Loucy (cell line): ENCODE results near the gene VAV3.
A peak's percentile ranks its signal among the peaks of the same experiment; 100 is the strongest.

ENCODE experiments used
- H2AFZ ChIP-seq: fragments of 200-600 bp; sonication (generic); 2 replicates; pipeline ENCODE4 v1.6.0; 2016; ENCODE audit warnings: antibody characterized with exemption, mild to moderate bottlenecking, low read length, moderate library complexity
- H3F3A ChIP-seq: fragments of 200-600 bp; 2 replicates; pipeline ENCODE4 v1.6.0; 2016; ENCODE audit warnings: antibody characterized with exemption, low read depth, mild to moderate bottlenecking
- H3K27me3 ChIP-seq: fragments of 200-600 bp; sonication (generic); 2 replicates; pipeline ENCODE4 v1.6.1; 2014; ENCODE audit warnings: low read length, mild to moderate bottlenecking; ENCODE audit not compliant: insufficient read depth, poor library complexity, severe bottlenecking
- H3K36me3 ChIP-seq: fragments of 200-600 bp; sonication (generic); 2 replicates; pipeline ENCODE4 v1.6.1; 2016; ENCODE audit warnings: low read length; ENCODE audit not compliant: insufficient read depth
- H3K4me1 ChIP-seq: fragments of 200-600 bp; sonication (generic); 2 replicates; pipeline ENCODE4 v1.5.1; 2014; ENCODE audit warnings: low read length, mild to moderate bottlenecking; ENCODE audit not compliant: insufficient read depth, poor library complexity, severe bottlenecking
- H3K4me2 ChIP-seq: fragments of 200-600 bp; sonication (generic); 2 replicates; pipeline ENCODE4 v1.6.0; 2014; ENCODE audit warnings: antibody characterized with exemption, low read length, low read depth, mild to moderate bottlenecking; ENCODE audit not compliant: poor library complexity, severe bottlenecking
- H3K4me3 ChIP-seq: fragments of 200-600 bp; sonication (generic); 2 replicates; pipeline ENCODE4 v1.5.1; 2014; ENCODE audit warnings: low read length, mild to moderate bottlenecking, mixed read lengths; ENCODE audit not compliant: poor library complexity, severe bottlenecking
- H3K79me2 ChIP-seq: fragments of 200-600 bp; sonication (generic); 2 replicates; pipeline ENCODE4 v1.6.1; 2014; ENCODE audit warnings: low read length; ENCODE audit not compliant: insufficient read depth
- H3K9ac ChIP-seq: fragments of 200-600 bp; sonication (generic); 2 replicates; pipeline ENCODE4 v1.6.0; 2014; ENCODE audit warnings: mild to moderate bottlenecking, low read depth, low read length, moderate library complexity; ENCODE audit not compliant: poor library complexity, severe bottlenecking
- H3K9me2 ChIP-seq: fragments of 200-600 bp; sonication (generic); replicated peaks from 2 replicates; pipeline ENCODE4 v1.6.1; 2016; ENCODE audit warnings: low read depth, low read length, mixed read lengths
- H3K9me3 ChIP-seq: fragments of 200-600 bp; sonication (generic); 2 replicates; pipeline ENCODE4 v1.6.1; 2014; ENCODE audit warnings: mild to moderate bottlenecking, antibody characterized with exemption, low read length, low read depth; ENCODE audit not compliant: insufficient read depth
- H4K20me1 ChIP-seq: fragments of 200-600 bp; sonication (generic); 2 replicates; pipeline ENCODE4 v1.6.0; 2014; ENCODE audit warnings: antibody characterized with exemption, low read length, mild to moderate bottlenecking; ENCODE audit not compliant: insufficient read depth, poor library complexity, severe bottlenecking
- CTCF ChIP-seq: fragments of 200-600 bp; sonication (generic); conservative IDR thresholded peaks from 2 replicates; pipeline ENCODE4 v1.5.1; 2014; ENCODE audit warnings: mild to moderate bottlenecking, antibody characterized with exemption, low read length
- EZH2phosphoT487 ChIP-seq: fragments of 200-600 bp; IDR thresholded peaks from 2 replicates; pipeline ENCODE4 v1.6.1; 2018; ENCODE audit warnings: antibody characterized with exemption, mild to moderate bottlenecking, moderate library complexity, borderline replicate concordance

VAV3 gene

GRCh38 chr1:107594536-107594935 lies 370.4 kb downstream of the VAV3 start:
- Histone ChIP-seq H3K4me1 (peaks cover 21% of the 10 kb centered on the region), H3K9me2 (no peaks in the 10 kb centered on the region), H3K9ac (no peak overlapping the region), H3K27me3 (no peaks in the 10 kb centered on the region), H3K79me2 (no peaks in the 10 kb centered on the region), H3K4me2 (peak overlapping the region; percentile 49), H3K36me3 (peaks cover 61% of the 10 kb centered on the region; the same call in 1 of the 2 replicates), H3F3A (0 out of 2 replicates have a peak, but pooled peaks cover 2% of the 10 kb centered on the region), H4K20me1 (no peaks in the 10 kb centered on the region), H3K4me3 (no peak overlapping the region), H2AFZ (no peak overlapping the region), H3K9me3 (no peaks in the 10 kb centered on the region)
- TF ChIP-seq CTCF = no peak
- TF ChIP-seq EZH2phosphoT487 = no peak

GRCh38 chr1:107593501-107594209 lies 371.3 kb downstream of the VAV3 start:
- peak overlapping the region; percentile 16 for H3K4me3 ChIP-seq
- H3K9ac ChIP-seq = no peak overlapping the region
- peak overlapping the region; percentile 49 for H3K4me2 ChIP-seq
- H4K20me1 ChIP-seq = no peaks in the 10 kb centered on the region
- H3K27me3 ChIP-seq = no peaks in the 10 kb centered on the region
- H3K4me1 ChIP-seq = peaks cover 21% of the 10 kb centered on the region
- H3F3A ChIP-seq = 0 out of 2 replicates have a peak, but pooled peaks cover 2% of the 10 kb centered on the region
- H3K36me3 ChIP-seq = peaks cover 54% of the 10 kb centered on the region; the same call in 1 of the 2 replicates
- no peaks in the 10 kb centered on the region for H3K9me3 ChIP-seq
- TF ChIP-seq CTCF = no peak
- TF ChIP-seq EZH2phosphoT487 = no peak
- H2AFZ ChIP-seq = no peak overlapping the region
- H3K79me2 ChIP-seq = no peaks in the 10 kb centered on the region
- no peaks in the 10 kb centered on the region for H3K9me2 ChIP-seq

- H3K4me2 ChIP-seq = no peak overlapping the region
- H3K4me3 ChIP-seq = no peak overlapping the region
- no peaks in the 10 kb centered on the region for H3K9me2 ChIP-seq
- H3K36me3 ChIP-seq = peaks cover 50% of the 10 kb centered on the region; the same call in 1 of the 2 replicates
- no peaks in the 10 kb centered on the region for H4K20me1 ChIP-seq
- TF ChIP-seq EZH2phosphoT487 (no peak), CTCF (no peak)
- H3K79me2 ChIP-seq = no peaks in the 10 kb centered on the region
- H3K9me3 ChIP-seq = no peaks in the 10 kb centered on the region
- no peak overlapping the region for H2AFZ ChIP-seq
- H3K9ac ChIP-seq = no peak overlapping the region
- H3F3A ChIP-seq = 0 out of 2 replicates have a peak, but pooled peaks cover 2% of the 10 kb centered on the region
- peaks cover 24% of the 10 kb centered on the region for H3K4me1 ChIP-seq
- no peaks in the 10 kb centered on the region for H3K27me3 ChIP-seq
These were observed 373.9 kb downstream of the VAV3 start for GRCh38 chr1:107590900-107591622.
